HS-27A (cell line): ENCODE results near the gene MAN1A1.
"Not testable (repeated sequence)": the region's sequence is repeated elsewhere in the genome, so short reads cannot be mapped to it uniquely, and the experiment has no call there.

Source experiments
- DNase-seq: peaks from one replicate; pipeline ENCODE4 v3.0.0-alpha.2; 2012; ENCODE audit warnings: low read depth, missing footprints

MAN1A1 gene

GRCh38 chr6:119303164-119303887, 46.2 kb downstream of the MAN1A1 start:
- DNase-seq = no peak

- no peak for DNase-seq
These were observed 48.1 kb downstream of the MAN1A1 start for GRCh38 chr6:119301429-119301828.

GRCh38 chr6:119299694-119300093, 49.9 kb downstream of the MAN1A1 start:
- DNase-seq = no peak

- DNase-seq = no peak
These were observed 52.5 kb downstream of the MAN1A1 start for GRCh38 chr6:119297049-119297448.

GRCh38 chr6:119296036-119297035, 53.2 kb downstream of the MAN1A1 start:
- DNase-seq = no peak

- DNase-seq = no peak
These were observed 54.6 kb downstream of the MAN1A1 start for GRCh38 chr6:119294984-119295383.

GRCh38 chr6:119291060-119291459, 58.5 kb downstream of the MAN1A1 start:
- not testable (repeated sequence) for DNase-seq

GRCh38 chr6:119290306-119290705, 59.3 kb downstream of the MAN1A1 start:
- no peak for DNase-seq

GRCh38 chr6:119289651-119290050, 59.9 kb downstream of the MAN1A1 start:
- no peak for DNase-seq

- DNase-seq = no peak
These were observed 63.5 kb downstream of the MAN1A1 start for GRCh38 chr6:119285908-119286625.

- DNase-seq = no peak
These were observed 64.6 kb downstream of the MAN1A1 start for GRCh38 chr6:119284861-119285521.

GRCh38 chr6:119283979-119284545, 65.5 kb downstream of the MAN1A1 start:
- no peak for DNase-seq

GRCh38 chr6:119283214-119283613, 66.3 kb downstream of the MAN1A1 start:
- DNase-seq = no peak

GRCh38 chr6:119280668-119281067, 68.9 kb downstream of the MAN1A1 start:
- no peak for DNase-seq

- no peak for DNase-seq
These were observed 69.5 kb downstream of the MAN1A1 start for GRCh38 chr6:119280080-119280479.

GRCh38 chr6:119278625-119279024, 70.9 kb downstream of the MAN1A1 start:
- DNase-seq = no peak

- DNase-seq = no peak
These were observed 72.5 kb downstream of the MAN1A1 start for GRCh38 chr6:119277052-119277451.

GRCh38 chr6:119276211-119276610, 73.3 kb downstream of the MAN1A1 start:
- DNase-seq = no peak

- DNase-seq = no peak
These were observed 75.4 kb downstream of the MAN1A1 start for GRCh38 chr6:119274197-119274595.

- no peak for DNase-seq
These were observed 76.0 kb downstream of the MAN1A1 start for GRCh38 chr6:119273272-119274196.
